ENCODE data around the gene C3orf33.

C3orf33 gene

DNA sequence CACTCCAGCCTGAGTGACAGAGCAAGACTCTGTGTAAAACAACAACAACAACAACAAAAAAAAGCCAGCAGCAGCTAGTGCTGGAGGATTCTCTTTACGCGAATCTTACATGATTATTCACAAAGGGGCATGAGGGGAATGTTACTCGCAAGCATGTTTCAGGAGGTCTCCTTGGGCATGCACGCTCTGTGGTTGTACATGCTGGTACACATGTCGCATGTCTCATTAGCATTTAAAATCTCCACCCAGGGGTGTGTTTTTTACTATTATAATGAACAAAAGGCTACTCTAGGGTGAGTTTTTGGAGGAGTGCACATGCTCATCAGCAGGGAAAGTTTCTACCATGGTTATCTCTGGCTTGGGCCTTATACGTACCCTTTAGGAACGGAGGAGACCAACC lies 48.5 kb downstream of the C3orf33 start:
- no peaks in the 10 kb centered on the region for H3K4me1 Mint-ChIP-seq (ENCODE audit: low read depth)
- H3K4me3 Mint-ChIP-seq, result no peak overlapping the region
- H3K9me3 Mint-ChIP-seq, result no peaks in the 10 kb centered on the region
- no peak for DNase-seq
- no peak overlapping the region for H3K27ac Mint-ChIP-seq
- peaks cover 12% of the 10 kb centered on the region for H3K36me3 Mint-ChIP-seq (ENCODE audit: low read depth)
- H3K27me3 Mint-ChIP-seq, result no peaks in the 10 kb centered on the region

DNA sequence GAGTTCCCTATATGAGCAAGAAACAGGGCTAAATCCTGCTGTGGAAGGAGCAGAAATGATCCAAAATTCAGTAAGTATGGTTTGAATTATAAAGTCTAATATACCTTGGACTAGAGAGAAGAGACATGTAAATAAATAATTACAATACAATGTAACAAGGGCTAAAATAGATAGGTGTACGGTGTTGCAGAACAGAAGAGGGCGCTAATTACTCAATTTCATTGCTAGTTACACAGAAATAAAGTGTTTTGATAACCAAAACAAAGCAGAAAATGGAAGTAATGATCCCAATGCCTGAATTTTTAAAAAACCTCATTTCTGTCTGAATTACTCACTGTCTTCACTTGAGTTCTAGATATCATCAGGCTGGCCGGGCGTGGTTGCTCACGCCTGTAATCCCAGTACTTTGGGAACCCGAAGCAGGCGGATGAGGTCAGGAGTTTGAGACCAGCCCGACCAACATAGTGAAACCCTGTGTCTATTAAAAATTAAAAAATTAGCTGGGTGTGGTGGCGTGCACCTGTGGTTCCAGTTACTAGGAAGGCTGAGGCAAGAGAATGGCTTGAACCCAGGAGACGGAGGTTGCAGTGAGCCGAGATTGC lies 52.9 kb downstream of the C3orf33 start:
- DNase-seq, result no peak
- H3K27ac Mint-ChIP-seq, result no peak overlapping the region
- no peaks in the 10 kb centered on the region for H3K4me1 Mint-ChIP-seq (ENCODE audit: low read depth)
- no peaks in the 10 kb centered on the region for H3K27me3 Mint-ChIP-seq
- no peak overlapping the region for H3K4me3 Mint-ChIP-seq
- H3K9me3 Mint-ChIP-seq, result no peaks in the 10 kb centered on the region
- no peaks in the 10 kb centered on the region for H3K36me3 Mint-ChIP-seq (ENCODE audit: low read depth)

- no peak for DNase-seq
- Mint-ChIP-seq H3K4me3 (no peak overlapping the region), H3K27me3 (peaks cover 25% of the 10 kb centered on the region), H3K9me3 (no peaks in the 10 kb centered on the region), H3K36me3 (ENCODE audit: low read depth) (peaks cover 2% of the 10 kb centered on the region), H3K27ac (no peak overlapping the region), H3K4me1 (ENCODE audit: low read depth) (peaks cover 15% of the 10 kb centered on the region)
These were observed 57.3 kb downstream of the C3orf33 start for GRCh38 chr3:155748611-155749365.

DNA sequence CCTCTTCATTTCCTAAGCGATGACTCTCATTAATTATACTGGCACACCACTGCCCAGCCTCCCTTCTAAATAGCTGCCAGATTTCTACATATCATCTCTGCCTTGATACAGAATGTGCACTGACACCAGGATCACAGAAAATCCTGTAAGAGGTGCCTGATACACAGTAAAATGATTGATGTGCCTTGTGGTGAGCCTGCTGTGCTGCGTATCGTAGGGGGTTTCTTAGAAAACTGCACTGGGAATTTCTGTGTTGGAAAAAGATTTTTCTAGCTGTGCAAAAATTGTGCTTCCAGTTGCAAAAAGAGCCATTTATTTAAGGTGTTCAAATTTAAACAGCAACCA lies 58.2 kb downstream of the C3orf33 start:
- Mint-ChIP-seq H3K9me3 (no peaks in the 10 kb centered on the region), H3K27ac (no peak overlapping the region), H3K36me3 (ENCODE audit: low read depth) (peaks cover 2% of the 10 kb centered on the region), H3K4me3 (no peak overlapping the region), H3K27me3 (peaks cover 32% of the 10 kb centered on the region), H3K4me1 (ENCODE audit: low read depth) (peaks cover 18% of the 10 kb centered on the region)
- no peak for DNase-seq

GRCh38 chr3:155747286-155747945 lies 58.7 kb downstream of the C3orf33 start:
- H3K27ac Mint-ChIP-seq, result no peak overlapping the region
- no peaks in the 10 kb centered on the region for H3K9me3 Mint-ChIP-seq
- H3K4me1 Mint-ChIP-seq (ENCODE audit: low read depth), result peaks cover 18% of the 10 kb centered on the region
- no peak overlapping the region for H3K4me3 Mint-ChIP-seq
- peaks cover 2% of the 10 kb centered on the region for H3K36me3 Mint-ChIP-seq (ENCODE audit: low read depth)
- no peak for DNase-seq
- H3K27me3 Mint-ChIP-seq, result peaks cover 37% of the 10 kb centered on the region

DNA sequence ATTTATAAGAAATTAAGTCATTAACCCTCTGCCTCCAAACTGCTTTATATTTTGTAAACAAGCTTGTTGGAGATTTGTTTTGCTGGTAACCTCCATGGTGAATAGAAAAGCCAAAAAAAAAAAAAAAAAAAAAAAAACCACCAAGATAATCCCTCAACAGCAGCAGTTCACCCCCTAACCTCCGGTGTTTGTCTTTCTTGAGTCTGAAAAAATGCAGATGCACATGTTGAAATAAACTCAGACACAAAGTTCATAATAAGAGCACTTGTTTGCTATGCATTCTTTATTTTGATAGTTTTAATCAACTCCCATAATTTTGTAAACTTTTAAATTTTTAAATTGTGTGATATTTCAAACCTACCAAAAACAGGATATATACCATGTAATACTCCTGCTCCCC lies 59.4 kb downstream of the C3orf33 start:
- H3K27me3 Mint-ChIP-seq, result peaks cover 40% of the 10 kb centered on the region
- no peak for DNase-seq
- H3K27ac Mint-ChIP-seq, result no peak overlapping the region
- peaks cover 18% of the 10 kb centered on the region for H3K4me1 Mint-ChIP-seq (ENCODE audit: low read depth)
- no peaks in the 10 kb centered on the region for H3K9me3 Mint-ChIP-seq
- H3K36me3 Mint-ChIP-seq (ENCODE audit: low read depth), result peaks cover 2% of the 10 kb centered on the region
- H3K4me3 Mint-ChIP-seq, result no peak overlapping the region

- peak overlapping the region; percentile 84 for H3K4me3 Mint-ChIP-seq
- peaks cover 18% of the 10 kb centered on the region for H3K4me1 Mint-ChIP-seq (ENCODE audit: low read depth)
These were observed 60.1 kb downstream of the C3orf33 start for GRCh38 chr3:155745795-155746550.

DNA sequence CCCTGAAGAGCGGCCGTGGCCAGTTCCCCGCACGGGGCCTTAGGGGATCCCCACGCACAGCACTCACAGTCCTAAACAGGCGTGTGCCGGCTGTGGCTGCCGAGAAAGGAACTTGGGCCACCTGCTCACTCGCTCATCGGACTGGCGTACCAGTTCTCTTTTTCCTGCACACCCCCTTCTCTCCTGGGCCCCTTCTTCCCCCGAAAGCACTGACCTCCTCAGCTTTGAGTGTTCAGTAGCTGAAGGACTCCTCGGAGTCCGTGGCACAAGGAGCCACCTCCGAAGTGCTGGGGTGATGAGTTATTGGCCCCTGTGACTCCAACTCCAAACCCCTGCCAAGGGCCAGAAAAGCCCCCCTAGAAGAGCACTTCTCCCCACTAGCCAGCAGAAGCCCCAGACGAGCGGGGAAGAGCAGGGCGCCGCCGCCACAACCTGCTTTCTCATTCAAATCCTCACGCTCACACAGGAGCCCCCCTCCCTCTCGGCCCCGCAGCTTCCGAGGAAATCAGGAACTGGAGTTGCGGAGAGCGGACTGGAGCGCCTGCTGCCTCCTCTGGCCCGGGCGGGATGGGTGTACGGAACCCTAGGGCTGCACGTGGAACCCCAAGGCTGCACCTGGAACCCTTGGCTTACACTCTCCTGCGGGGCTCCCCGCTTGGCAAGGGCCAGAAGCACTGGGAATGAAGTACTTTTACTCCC lies 61.3 kb downstream of the C3orf33 start, which contains the start of gene PLCH1:
TSS of gene PLCH1 (minus strand) at position 446 of the 699 bp plus-strand sequence. CDS start 40,847 bp downstream, outside the sequence.
- Mint-ChIP-seq H3K27me3 (peaks cover 54% of the 10 kb centered on the region), H3K4me3 (peak within 1 kb of the TSS; percentile 84), H3K27ac (peak within 1 kb of the TSS; percentile 48), H3K4me1 (ENCODE audit: low read depth) (peaks cover 18% of the 10 kb centered on the region), H3K36me3 (ENCODE audit: low read depth) (peaks cover 2% of the 10 kb centered on the region), H3K9me3 (no peaks in the 10 kb centered on the region)
- peak; percentile 58 for DNase-seq

More at GRCh38 chr3:155745795-155746550, 60.1 kb downstream of the C3orf33 start:
- no peaks in the 10 kb centered on the region for H3K9me3 Mint-ChIP-seq
- no peak for DNase-seq
- peaks cover 44% of the 10 kb centered on the region for H3K27me3 Mint-ChIP-seq
- H3K36me3 Mint-ChIP-seq (ENCODE audit: low read depth), result peaks cover 2% of the 10 kb centered on the region
- H3K27ac Mint-ChIP-seq, result no peak overlapping the region

- peak overlapping the region; percentile 39 for H3K27ac Mint-ChIP-seq
- peaks cover 2% of the 10 kb centered on the region for H3K36me3 Mint-ChIP-seq (ENCODE audit: low read depth)
- peaks cover 18% of the 10 kb centered on the region for H3K4me1 Mint-ChIP-seq (ENCODE audit: low read depth)
- H3K9me3 Mint-ChIP-seq, result no peaks in the 10 kb centered on the region
- H3K4me3 Mint-ChIP-seq, result peak overlapping the region; percentile 84
- DNase-seq, result peak; percentile 69
- H3K27me3 Mint-ChIP-seq, result peaks cover 59% of the 10 kb centered on the region
These were observed 62.0 kb downstream of the C3orf33 start for GRCh38 chr3:155744010-155744625.

DNA sequence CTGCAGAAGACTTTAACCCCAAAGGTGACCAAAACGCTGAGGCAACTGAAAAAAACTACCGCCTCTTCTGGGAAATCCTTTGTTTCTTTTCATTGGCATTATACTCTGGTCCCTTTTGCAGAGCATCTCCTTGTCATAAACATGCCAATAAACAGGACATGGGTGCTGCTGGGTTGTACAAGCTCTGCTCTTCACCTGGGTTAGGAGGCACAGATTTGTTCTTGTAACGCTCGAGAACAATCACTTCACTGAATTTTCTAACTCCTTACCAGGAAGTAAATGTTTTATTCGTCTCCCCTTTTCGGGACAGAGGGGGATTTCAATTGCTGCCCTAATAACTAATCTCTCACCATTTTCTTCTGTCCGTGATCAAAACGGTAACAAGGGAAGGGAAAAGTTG lies 62.5 kb downstream of the C3orf33 start:
- peaks cover 18% of the 10 kb centered on the region for H3K4me1 Mint-ChIP-seq (ENCODE audit: low read depth)
- no peaks in the 10 kb centered on the region for H3K9me3 Mint-ChIP-seq
- no peak for DNase-seq
- no peak overlapping the region for H3K27ac Mint-ChIP-seq
- peaks cover 64% of the 10 kb centered on the region for H3K27me3 Mint-ChIP-seq
- H3K36me3 Mint-ChIP-seq (ENCODE audit: low read depth), result peaks cover 2% of the 10 kb centered on the region
- peak overlapping the region; percentile 84 for H3K4me3 Mint-ChIP-seq

- H3K36me3 Mint-ChIP-seq (ENCODE audit: low read depth), result peaks cover 2% of the 10 kb centered on the region
- no peaks in the 10 kb centered on the region for H3K9me3 Mint-ChIP-seq
- H3K27ac Mint-ChIP-seq, result no peak overlapping the region
- H3K27me3 Mint-ChIP-seq, result peaks cover 71% of the 10 kb centered on the region
- H3K4me3 Mint-ChIP-seq, result no peak overlapping the region
- DNase-seq, result no peak
- H3K4me1 Mint-ChIP-seq (ENCODE audit: low read depth), result peaks cover 18% of the 10 kb centered on the region
These were observed 63.6 kb downstream of the C3orf33 start for GRCh38 chr3:155742349-155742965.

- Mint-ChIP-seq H3K4me1 (ENCODE audit: low read depth) (peaks cover 18% of the 10 kb centered on the region), H3K36me3 (ENCODE audit: low read depth) (peaks cover 2% of the 10 kb centered on the region), H3K27me3 (peaks cover 72% of the 10 kb centered on the region), H3K9me3 (no peaks in the 10 kb centered on the region), H3K4me3 (no peak overlapping the region), H3K27ac (no peak overlapping the region)
- DNase-seq, result no peak
These were observed 64.5 kb downstream of the C3orf33 start for GRCh38 chr3:155741603-155742002.

- H3K27ac Mint-ChIP-seq, result no peak overlapping the region
- no peak overlapping the region for H3K4me3 Mint-ChIP-seq
- peaks cover 2% of the 10 kb centered on the region for H3K36me3 Mint-ChIP-seq (ENCODE audit: low read depth)
- H3K4me1 Mint-ChIP-seq (ENCODE audit: low read depth), result peaks cover 18% of the 10 kb centered on the region
- H3K9me3 Mint-ChIP-seq, result no peaks in the 10 kb centered on the region
- H3K27me3 Mint-ChIP-seq, result peaks cover 68% of the 10 kb centered on the region
- DNase-seq, result no peak
These were observed 65.0 kb downstream of the C3orf33 start for GRCh38 chr3:155741101-155741500.
